NCI-H2196 treated with DMSO at 0.1 percent for 48 hours (cell line): Measurements from ENCODE around the gene GPX1.
"Not testable (repeated sequence)": the region's sequence is repeated elsewhere in the genome, so short reads cannot be mapped to it uniquely, and the experiment has no call there.

ENCODE experiments used
- DNase-seq: peaks from one replicate; lab custom pipeline; 2025; ENCODE audit not compliant: unreplicated experiment; lab: John Stamatoyannopoulos, UW

GPX1 gene

DNA sequence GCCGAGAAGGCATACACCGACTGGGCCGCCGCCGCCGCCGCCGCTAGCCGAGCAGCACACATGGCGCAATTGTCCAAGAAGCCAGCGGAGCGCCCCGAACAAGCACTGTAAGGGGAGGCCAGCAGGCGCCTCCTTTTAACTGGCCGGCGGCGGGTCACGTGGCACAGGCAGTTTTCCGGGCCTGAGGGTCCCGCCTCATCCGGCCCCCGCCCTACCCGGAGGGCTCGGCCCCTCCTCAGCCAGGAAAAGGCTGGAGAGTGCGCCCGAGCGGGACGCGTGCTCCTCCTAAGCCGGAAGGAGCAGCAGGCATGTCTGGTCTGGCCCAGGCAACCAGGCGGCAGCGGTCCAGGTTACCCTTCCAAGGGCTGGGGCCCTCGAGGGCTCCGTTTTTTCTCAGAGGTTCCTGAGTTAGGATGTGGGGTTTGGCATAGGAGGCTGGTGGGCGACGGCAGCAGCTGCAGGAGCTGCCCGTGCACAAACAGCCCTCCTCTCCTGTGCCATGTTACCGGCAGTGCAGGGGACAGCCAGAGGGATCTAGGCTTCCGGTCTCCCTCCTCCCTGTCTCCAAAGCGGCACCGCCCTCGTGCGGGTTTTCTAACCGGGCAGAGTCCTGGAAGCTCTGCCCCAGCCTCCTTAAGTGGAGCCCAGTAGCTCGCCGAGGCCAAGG, at the start of gene GPX1:
Gene GPX1, minus strand, starts transcription at position 137 of the 667 bp plus-strand sequence. Its CDS starts 75 bp downstream, at position 62.
- peak; percentile 71 for DNase-seq

DNA sequence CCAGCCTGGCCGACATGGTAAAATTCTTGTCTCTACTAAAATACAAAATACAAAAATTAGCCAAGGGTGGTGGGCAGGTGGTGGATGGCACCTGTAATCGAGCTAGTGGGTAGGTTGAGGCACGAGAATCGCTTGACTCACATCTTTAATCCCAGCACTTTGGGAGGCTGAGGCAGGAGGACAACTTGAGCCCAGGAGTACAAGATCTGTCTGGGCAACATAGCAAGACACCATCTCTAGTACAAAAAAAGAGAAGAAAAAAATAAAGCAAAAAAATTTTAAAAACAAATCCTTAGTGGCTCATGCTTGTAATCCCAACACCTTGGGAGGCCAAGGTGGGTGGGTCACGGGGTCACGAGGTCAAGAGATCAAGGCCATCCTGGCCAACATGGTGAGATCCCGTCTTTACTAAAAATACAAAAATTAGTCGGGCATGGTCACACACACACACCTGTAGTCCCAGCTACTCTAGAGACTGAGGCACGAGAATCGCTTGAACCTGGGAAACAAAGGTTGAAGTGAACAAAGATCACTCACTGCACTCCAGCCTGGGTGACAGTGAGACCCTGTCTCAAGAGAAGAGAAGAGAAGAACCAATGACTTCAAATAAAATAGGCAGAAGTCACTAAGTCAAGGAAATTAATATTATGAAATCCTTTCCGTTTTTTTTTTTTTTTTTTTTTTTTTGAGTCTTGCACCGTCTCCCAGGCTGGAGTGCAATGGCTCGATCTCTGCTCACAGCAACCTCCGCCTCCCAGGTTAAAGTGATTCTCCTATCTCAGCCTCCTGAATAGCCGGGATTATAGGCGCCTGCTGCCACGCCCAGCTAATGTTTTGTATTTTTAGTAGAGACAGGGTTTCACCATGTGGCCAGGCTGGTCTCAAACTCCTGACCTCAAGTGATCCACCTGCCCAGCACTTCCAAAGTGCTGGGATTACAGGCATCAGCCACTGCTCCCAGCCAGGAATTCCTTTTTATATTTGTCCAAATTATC, 48.7 kb upstream of the GPX1 start:
- DNase-seq = no peak

DNA sequence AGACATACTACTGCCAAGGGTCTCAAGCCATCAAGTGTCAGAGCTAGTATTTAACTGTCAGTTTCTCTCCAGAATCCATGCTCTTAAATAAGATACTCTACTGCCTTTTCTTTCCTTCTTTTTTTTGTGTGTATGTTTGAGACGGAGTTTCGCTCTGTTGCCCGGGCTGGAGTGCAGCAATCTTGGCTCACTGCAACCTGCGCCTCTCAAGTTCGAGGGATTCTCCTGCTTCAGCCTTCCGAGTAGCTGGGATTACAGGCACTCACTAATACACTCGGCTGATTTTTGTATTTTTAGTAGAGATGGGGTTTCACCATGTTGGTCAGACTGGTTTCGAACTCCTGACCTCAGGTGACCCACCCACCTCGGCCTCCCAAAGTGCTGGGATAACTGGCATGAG, 47.4 kb upstream of the GPX1 start:
- DNase-seq = not testable (repeated sequence)

DNA sequence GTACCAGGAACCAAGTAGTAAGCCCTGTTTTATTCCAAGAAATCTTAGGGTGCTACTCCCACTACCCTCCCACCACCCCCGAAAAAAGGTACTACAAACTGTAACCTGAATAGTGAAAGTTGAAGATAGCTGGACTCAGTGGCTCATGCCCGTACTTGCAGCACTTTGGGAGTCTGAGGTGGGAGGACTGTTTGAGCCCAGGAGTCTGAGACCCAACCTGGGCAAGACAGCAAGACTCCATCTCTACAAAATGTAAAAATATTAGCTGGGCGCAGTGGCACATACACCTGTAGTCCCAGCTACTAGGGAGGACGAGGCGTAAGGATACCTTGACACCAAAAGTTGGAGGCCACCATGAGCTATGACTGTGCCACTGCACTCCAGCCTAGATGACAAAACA, 45.7 kb upstream of the GPX1 start:
- no peak for DNase-seq

DNA sequence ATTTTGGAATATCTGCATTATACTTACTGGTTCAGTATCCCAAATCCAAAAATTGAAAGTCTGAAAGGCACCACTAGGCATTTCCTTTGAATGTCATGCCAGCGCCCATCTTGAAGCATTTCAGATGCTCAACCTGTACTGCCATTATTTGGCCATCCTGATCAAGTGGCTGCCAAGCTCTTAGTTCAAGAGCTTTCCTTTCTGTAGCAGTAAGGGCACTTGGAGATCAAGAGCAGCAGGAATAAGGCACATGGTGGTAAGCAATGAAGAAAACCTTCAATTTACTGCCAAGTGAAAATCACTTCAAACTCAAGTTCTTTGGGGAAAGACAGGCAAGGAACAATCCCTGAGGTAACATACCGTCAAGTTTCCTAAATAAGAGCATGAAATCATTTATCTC, 43.6 kb upstream of the GPX1 start:
- DNase-seq = no peak

DNA sequence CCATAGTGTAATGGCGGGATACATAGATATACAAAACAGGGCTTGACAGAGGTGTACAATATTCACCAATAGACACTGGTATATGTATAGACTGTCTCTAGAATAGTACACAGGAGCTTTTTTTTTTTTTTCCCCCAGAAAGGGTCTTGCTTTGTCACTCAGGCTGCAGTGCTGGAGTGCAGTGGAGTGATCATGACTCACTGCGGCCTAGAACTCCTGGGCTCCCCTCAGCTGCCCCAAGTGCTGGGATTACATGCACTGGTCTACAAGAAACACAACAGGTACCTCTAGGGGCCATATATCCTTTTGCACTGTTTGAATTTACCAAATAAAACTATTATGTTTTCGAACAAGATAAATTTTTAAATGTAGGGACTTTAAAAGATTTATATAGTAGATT, 41.3 kb upstream of the GPX1 start:
- no peak for DNase-seq

DNA sequence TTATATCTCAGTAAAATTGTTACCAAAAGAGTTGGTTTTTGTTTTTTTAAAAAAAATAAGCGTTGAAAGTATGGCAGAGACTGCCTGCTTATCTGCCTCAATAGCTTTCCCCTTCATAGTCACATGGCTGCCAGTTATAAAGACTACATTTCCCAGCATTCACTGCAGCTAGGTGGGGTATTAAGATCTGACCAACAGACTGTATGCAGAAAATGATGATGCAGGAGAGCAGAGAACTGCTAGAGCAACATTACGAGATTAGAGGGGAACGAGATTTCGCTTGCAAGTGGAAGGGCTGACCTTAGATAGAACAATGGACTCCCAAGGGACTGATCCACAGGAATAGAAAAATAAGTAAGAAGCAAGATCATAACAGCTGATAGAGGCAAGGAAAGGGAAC, 39.3 kb upstream of the GPX1 start:
- no peak for DNase-seq

DNA sequence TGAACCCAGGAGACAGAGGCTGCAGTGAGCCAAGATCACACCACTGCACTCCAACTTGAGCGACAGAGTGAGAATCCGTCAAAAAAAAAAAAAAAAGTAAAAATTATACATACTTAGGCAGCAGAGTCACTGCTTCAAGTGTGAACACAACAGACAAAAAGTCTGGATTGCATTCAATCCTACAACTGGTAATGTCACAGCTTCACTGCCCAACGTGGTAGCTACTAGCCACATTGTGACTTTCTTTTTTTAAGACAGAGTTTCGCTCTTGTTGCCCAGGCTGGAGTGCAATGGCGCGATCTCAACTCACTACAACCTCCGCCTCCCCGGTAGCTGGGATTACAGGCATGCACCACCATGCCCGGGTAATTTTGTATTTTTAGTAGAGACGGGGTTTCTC, 33.2 kb upstream of the GPX1 start:
- DNase-seq = not testable (repeated sequence)

DNA sequence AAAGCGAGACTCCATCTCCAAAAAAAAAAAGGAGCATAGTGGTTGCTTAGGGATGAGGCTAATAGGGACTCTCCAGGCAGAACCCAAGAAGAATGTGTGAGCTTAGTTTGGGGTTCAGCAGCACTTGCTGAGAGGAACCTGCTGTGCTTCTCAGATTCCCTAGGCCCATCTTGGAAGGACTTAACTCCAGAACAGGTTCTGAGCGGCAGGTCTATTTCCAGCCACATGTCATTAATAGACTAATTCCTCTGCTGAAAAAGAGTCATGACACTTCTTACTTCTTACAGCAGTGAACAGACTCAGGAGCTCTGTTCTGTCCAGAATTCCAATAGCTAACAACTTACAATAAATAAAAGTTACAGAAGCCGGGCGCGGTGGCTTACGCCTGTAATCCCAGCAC, 31.1 kb upstream of the GPX1 start:
- DNase-seq = no peak

DNA sequence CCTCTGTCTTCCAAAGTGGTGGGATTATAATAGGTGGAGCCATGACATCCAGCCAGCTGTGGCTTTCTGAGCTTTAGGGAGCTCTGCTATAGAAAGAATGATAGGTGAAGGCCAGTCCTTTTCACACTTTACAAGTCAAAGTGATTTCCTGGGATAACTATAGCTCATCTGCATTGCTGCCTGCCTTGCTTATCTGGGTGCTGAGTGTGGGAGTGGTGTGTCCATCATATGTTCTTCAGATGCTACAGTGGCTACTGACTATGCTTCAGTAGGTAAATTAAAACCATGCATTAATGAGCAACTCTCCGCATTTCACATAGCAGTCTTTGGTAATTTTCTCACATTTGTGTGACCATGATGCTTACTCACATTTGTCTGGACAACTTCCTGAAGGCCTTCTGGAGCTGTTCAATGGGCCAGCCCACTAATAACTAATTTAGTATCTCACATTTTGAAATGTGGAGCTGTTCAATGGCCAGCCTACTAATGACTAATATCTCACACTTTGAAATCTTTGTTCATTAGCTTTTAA, 30.2 kb upstream of the GPX1 start:
- DNase-seq = no peak

DNA sequence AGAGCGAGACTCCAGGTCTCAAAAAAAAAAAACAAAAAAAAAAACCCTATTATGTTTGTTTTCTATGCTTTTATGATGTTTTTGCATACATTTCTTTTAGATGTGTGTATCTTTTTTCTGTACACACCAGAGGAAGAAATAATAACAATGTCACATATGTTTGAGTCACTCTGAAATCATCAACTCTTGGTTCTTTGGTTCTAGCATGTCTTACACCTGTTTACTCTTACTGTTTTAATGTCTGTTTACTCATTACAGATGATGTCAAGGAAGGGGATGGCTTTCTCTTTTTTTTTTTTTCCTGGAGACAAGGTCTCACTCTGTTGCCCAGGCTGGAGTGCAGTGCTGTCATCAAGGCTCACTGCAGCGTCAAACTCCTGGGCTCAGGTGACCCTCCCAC, 29.6 kb upstream of the GPX1 start:
- DNase-seq = no peak

DNA sequence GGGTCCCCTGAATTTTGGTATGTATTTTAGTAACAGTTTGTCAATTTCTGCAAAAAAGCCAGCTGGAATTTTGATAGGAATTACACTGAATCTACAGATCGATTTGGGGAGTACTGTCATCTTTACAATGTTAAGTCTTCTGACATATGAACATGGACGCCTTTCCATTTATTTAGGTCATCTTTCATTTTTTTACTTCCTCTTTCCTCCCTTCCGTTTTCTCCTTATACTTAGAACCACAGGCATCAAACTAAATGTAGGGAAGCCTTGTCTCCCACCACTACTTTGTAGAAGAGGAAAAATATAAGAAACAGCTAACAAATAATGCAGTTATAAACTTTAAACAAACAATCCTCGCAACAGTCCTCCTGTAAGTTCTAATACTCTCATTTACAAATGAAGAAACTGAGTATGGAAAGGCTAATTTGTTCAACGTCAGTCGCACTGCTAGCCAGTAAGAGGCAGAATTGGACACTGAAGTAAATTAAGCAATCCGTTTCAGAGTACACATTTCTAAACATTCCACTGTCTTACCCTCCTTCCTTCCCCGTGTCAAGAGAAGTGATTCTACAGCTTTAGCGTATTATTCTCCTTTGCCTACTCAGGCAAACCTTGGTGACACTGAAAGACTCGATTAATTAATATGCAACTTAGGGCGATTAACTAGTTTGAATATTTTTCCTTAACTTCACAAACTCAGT, 28.1 kb upstream of the GPX1 start:
- DNase-seq = no peak

DNA sequence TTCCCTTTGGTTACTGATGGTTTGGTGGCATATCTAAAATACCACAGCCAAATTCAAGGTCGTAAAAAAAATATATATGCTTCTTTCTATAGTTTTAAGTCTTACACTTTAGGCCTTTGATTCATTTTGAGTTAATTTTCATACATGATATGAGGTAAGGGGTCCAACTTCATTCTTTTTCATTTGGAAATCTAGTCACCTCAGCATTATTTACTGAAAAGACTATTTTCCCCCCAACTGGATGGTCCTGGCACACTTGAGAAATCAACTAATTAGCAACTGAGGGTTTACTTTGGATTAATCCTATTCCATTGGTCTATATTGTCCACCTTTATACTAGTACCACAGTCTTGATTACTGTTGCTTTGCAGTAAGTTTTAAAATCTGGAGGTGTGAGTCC, 27.5 kb upstream of the GPX1 start:
- DNase-seq = no peak

DNA sequence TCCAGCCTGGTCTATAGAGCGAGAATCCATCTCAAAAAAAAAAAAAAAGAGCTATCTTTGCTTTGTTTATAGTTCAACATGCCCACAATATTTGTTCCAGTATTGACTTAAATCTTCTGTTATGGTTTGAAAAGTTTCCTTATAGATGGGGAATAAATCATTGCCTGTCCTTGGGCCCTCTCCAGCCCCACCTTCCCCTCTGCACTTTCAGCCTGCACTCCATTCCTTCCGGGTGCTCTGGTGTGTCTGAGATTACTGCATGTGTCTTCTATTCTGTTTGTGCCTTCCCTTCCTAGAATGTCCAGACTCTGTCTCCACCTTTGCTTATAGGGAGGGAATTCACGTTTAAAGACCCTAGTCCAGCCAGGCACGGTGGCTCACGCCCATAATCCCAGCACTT, 25.2 kb upstream of the GPX1 start:
- DNase-seq = no peak

DNA sequence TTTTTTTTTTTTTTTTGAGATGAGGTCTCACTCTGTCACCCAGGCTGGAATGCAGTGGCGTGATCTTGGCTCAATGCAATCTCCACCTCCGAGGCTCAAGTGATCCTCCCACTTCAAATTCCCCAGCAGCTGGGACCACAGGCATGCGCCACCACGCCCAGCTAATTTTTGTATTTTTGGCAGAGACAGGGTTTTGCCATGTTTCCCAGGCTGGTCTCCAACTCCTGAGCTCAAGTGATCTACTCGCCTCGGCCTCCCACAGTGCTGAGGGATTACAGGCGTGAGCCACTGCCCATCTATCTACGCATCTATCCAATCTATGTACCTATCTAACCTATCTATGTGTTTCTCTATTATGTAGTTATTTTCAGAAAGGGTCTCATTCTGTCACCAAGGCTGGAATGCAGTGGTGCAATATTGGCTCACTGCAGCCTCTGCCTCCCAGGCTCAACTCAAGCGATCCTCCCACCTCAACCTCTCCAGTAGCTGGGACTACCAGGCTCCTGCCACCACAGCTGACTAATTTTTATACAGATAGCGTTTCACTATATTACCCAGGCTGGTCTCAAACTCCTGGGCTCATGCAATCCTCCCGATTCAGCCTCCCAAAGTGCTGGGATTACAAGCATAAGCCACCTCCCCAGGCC, 20.2 kb upstream of the GPX1 start:
- no peak for DNase-seq

DNA sequence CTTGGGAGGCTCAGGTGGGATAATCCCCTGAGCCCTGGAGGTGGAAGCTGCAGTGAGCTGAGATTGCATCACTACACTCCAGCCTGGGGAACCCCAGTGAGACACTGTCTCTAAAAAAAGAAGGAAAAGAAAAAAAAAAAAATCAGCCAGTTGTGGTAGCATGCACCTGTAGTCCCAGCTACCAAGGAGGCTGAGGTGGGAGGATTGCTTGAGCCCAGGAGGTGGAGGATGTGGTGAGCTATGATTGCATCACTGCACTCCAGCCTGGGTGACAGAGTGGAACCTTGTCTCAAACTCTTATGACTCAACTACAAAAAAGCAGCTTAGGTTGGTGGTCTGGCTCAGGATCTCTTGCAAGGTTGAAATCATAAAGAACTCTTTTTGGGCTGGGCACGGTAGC, 19.3 kb upstream of the GPX1 start:
- DNase-seq = no peak

DNA sequence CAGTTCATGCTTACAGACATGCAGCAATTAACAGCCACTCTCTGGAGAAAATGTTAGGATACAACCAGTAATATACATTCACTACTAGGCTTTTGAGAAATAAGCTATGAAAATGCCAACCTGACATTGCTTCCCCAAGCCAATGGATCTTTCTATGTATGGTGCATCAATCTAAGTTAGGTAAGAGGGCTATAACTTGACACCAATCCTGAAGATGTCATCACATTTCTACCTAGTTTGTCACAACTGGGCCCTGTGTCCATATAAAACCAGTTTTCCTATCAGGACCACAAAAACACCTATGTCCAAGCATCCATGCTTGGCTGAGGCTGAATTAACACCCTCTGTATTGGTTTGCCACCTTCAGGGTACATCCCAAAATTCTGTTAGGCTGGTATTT, 13.8 kb upstream of the GPX1 start:
- DNase-seq = no peak

DNA sequence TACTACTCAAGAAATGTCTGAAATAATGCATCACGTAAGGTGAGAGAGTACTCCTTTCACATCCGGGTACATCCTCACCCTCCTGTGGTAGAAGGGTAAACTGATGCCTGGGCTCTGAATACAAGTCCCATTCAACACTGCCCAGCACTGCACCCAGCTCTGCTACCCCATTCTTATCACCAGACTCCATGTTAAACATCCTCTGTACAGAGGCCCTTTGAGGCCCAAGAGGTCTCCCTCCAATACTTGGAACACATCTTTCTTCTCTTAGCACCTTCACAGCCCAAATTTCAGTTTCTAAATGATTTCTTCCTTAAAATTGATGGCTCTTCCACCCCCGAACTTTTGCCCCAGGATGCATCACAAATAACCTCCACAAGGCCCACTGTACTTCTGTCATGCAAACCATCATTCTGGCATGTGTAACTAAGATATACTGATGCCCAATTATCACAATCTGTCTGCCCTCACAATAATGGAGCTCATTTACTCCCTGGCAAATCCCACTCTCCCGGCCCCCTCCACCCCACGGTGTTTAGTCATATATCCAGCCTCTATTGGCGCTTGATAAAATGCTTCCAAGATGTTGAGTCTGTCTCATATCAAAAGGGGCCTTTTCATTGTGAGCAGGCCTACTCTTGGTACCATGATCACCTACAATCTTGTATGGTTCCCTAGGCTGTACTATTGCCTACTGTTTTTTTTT, 12.6 kb upstream of the GPX1 start:
- DNase-seq = no peak

DNA sequence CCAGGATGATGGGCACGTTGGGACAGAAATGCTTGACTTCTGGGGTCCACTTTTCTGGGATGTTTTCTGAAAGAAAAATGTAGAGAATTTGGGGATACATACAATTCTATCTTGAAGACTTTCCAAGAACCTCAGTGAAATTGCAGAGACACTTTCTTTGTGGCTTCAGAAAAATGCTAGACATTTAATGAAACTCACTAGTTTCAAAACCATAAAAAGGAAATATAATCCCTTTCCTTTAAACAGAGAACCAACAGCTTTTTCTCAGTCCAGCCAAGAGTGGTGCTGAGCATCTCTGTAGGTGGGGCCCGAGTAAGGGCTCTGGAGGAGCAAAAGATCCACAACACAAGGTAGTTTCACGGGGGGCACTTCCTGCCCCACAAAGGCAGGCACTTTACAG, 4.4 kb upstream of the GPX1 start:
- DNase-seq = no peak

DNA sequence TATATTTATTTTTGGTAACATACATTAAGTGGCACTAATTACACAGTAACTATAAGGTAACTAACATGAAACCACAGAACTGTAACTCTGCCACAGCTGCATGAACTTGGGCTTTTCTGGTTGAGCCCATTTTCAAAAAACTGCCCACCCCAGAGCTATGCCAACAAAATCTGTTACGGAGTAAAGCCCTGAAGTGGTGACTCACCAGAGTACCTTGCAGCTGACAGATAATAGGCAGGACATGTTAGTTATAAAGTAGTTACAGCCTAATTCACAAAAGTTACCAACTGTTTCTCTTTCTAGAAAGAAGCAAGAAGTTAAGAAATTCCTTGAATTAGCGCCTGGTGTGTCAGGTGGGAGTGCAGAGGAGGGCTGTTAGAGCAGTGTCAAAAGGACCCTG, 1.5 kb upstream of the GPX1 start:
- no peak for DNase-seq

DNA sequence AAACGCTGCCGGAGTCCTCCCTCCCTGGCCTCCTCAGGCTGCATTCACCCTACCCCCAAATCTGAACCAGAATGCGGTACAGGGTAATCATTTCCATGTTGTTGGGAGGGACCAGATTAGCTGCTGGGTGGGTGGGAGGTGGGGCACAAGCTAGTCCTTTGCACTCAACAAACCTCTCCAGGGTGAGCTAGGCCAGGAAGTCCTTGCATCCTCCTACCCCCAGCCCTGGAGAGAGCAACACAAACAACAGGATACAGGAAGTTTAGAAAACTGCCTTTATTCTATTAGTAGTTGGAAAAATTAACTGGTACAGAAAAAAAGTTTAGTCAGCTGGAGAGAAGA, 702 bp upstream of the GPX1 start:
- no peak for DNase-seq
